H1 (cell line): ENCODE data around the gene PLCL2. TPM values are rescaled to one million over a fixed set of nuclear protein-coding genes. Genes with fewer than 3 reads are reported as not detected.

Experiments used
- CTCF ChIA-PET: fragments of 300-600 bp; sonication (Branson Sonifier 250); formaldehyde crosslinking; loops from one replicate; lab custom pipeline; 2021; ENCODE audit not compliant: partially characterized antibody; lab: Charles Lee
- POLR2A ChIA-PET: fragments of 300-600 bp; sonication (Branson Sonifier 250); formaldehyde crosslinking; loops from one replicate; lab custom pipeline; 2021; ENCODE audit warnings: inconsistent platforms; ENCODE audit not compliant: partially characterized antibody; lab: Charles Lee
- DNase-seq, 2 experiments: peaks; one replicate each; pipeline versions ENCODE4 v3.0.0 to v3.0.0-alpha.2; 2010 to 2022; ENCODE audit warnings: low spot score in 2 of 2, low read depth in 1 of 2, mixed read lengths in 1 of 2
- FAIRE-seq: peaks from 2 replicates; lab custom pipeline; 2011; peaks lifted over from hg19 to GRCh38; lab: Jason Lieb, UNC
- H2AFZ ChIP-seq: 2 replicates; pipeline ENCODE4 v1.8.1; 2012; ENCODE audit warnings: low read length, inconsistent platforms
- H2AK5ac ChIP-seq: 2 replicates; pipeline ENCODE4 v1.6.1; 2013; ENCODE audit warnings: low read depth, low read length
- H2BK120ac ChIP-seq: replicated peaks from 2 replicates; pipeline ENCODE3; 2013; ENCODE audit warnings: low read depth, low read length, inconsistent platforms
- H2BK12ac ChIP-seq: 2 replicates; pipeline ENCODE4 v1.6.1; 2013; ENCODE audit warnings: low read depth, low read length
- H2BK15ac ChIP-seq: 2 replicates; pipeline ENCODE4 v1.6.1; 2013; ENCODE audit warnings: low read length
- H2BK20ac ChIP-seq: 2 replicates; pipeline ENCODE4 v1.6.1; 2013; ENCODE audit warnings: low read length
- H2BK5ac ChIP-seq: 2 replicates; pipeline ENCODE4 v1.6.1; 2013; ENCODE audit warnings: low read depth, low read length
- H3K14ac ChIP-seq: 2 replicates; pipeline ENCODE4 v1.6.1; 2013; ENCODE audit warnings: inconsistent platforms; ENCODE audit not compliant: insufficient read length
- H3K18ac ChIP-seq: 2 replicates; pipeline ENCODE4 v1.6.1; 2013; ENCODE audit warnings: low read length; ENCODE audit errors: extremely low read depth
- H3K23ac ChIP-seq: 2 replicates; pipeline ENCODE4 v1.6.1; 2013; ENCODE audit warnings: inconsistent platforms; ENCODE audit not compliant: insufficient read length
- H3K23me2 ChIP-seq: 2 replicates; pipeline ENCODE4 v1.6.1; 2013; ENCODE audit warnings: low read depth, low read length
- H3K27ac ChIP-seq: 2 replicates; pipeline ENCODE4 v1.6.1; 2011; ENCODE audit warnings: low read depth, low read length, inconsistent platforms
- H3K27me3 ChIP-seq, 4 experiments: replicated peaks in 1 of 4; 1 replicate in 1 of 4; 2 replicates in 3 of 4; pipeline versions ENCODE4 v1.6.1 to v1.8.1; 2011 to 2013; ENCODE audit warnings: low read length in 3 of 4, mild to moderate bottlenecking in 3 of 4, inconsistent platforms in 2 of 4, mixed read lengths in 2 of 4, moderate library complexity in 1 of 4; ENCODE audit not compliant: control insufficient read depth in 3 of 4, insufficient read depth in 3 of 4; ENCODE audit errors: extremely low read depth in 1 of 4
- H3K36me3 ChIP-seq, 4 experiments: 2 replicates each; pipeline versions ENCODE4 v1.6.1 to v1.8.1; 2011 to 2013; ENCODE audit warnings: mild to moderate bottlenecking in 4 of 4, low read length in 3 of 4, moderate library complexity in 2 of 4, control low read depth in 1 of 4, inconsistent platforms in 1 of 4; ENCODE audit not compliant: insufficient read depth in 4 of 4, control insufficient read depth in 2 of 4
- H3K4ac ChIP-seq: replicated peaks from 2 replicates; pipeline ENCODE3; 2013; ENCODE audit warnings: low read length, low read depth, mixed read lengths, inconsistent platforms; ENCODE audit not compliant: insufficient read length
- H3K4me1 ChIP-seq, 4 experiments: replicated peaks in 1 of 4; 1 replicate in 1 of 4; 2 replicates in 3 of 4; pipeline versions ENCODE4 v1.6.1 to v1.8.1; 2011 to 2013; ENCODE audit warnings: low read length in 3 of 4, inconsistent platforms in 2 of 4, mixed read lengths in 1 of 4; ENCODE audit not compliant: insufficient read depth in 4 of 4, control insufficient read depth in 3 of 4
- H3K4me2 ChIP-seq, 2 experiments: 2 replicates each; pipeline versions ENCODE4 v1.6.1 to v1.8.1; 2011 to 2013; ENCODE audit warnings: low read depth in 2 of 2, low read length in 2 of 2, control low read depth in 1 of 2, inconsistent platforms in 1 of 2, mild to moderate bottlenecking in 1 of 2; ENCODE audit not compliant: insufficient read depth in 1 of 2
- H3K4me3 ChIP-seq, 4 experiments: fragments of 200-600, 300-600 bp in 1 of 4; sonication (generic), shearing (Covaris generic), sonication (Bioruptor Twin) in 1 of 4; 2 replicates each; pipeline versions ENCODE4 v1.5.1 to v1.8.1; 2011 to 2016; ENCODE audit warnings: low read length in 4 of 4, low read depth in 3 of 4, control low read depth in 2 of 4, inconsistent platforms in 2 of 4, mild to moderate bottlenecking in 2 of 4, mixed read lengths in 1 of 4, moderate library complexity in 1 of 4; ENCODE audit not compliant: insufficient read depth in 2 of 4; ENCODE audit errors: extremely low read depth in 1 of 4
- H3K56ac ChIP-seq: replicated peaks from 2 replicates; pipeline ENCODE3; 2013; ENCODE audit warnings: low read depth, mild to moderate bottlenecking, mixed read lengths, low read length, inconsistent platforms; ENCODE audit not compliant: insufficient read length
- H3K79me1 ChIP-seq: 2 replicates; pipeline ENCODE4 v1.6.1; 2013; ENCODE audit warnings: low read depth, low read length, control low read depth
- H3K79me2 ChIP-seq, 2 experiments: 2 replicates each; pipeline versions ENCODE4 v1.6.1 to v1.8.1; 2012 to 2013; ENCODE audit warnings: low read length in 2 of 2, mild to moderate bottlenecking in 2 of 2, inconsistent platforms in 1 of 2; ENCODE audit not compliant: insufficient read depth in 2 of 2, control insufficient read depth in 1 of 2
- H3K9ac ChIP-seq, 4 experiments: replicated peaks in 1 of 4; 1 replicate in 1 of 4; 2 replicates in 3 of 4; pipeline versions ENCODE4 v1.6.1 to v1.8.1; 2011 to 2013; ENCODE audit warnings: low read depth in 3 of 4, low read length in 3 of 4, control low read depth in 2 of 4, mild to moderate bottlenecking in 2 of 4, moderate library complexity in 2 of 4, inconsistent platforms in 1 of 4; ENCODE audit errors: extremely low read depth in 1 of 4
- H3K9me3 ChIP-seq, 2 experiments: 2 replicates each; pipeline versions ENCODE4 v1.6.1 to v1.8.1; 2012 to 2013; ENCODE audit warnings: mild to moderate bottlenecking in 2 of 2, moderate library complexity in 2 of 2, control low read depth in 1 of 2, inconsistent platforms in 1 of 2, low read depth in 1 of 2, low read length in 1 of 2, mixed read lengths in 1 of 2; ENCODE audit not compliant: insufficient read depth in 2 of 2
- H4K20me1 ChIP-seq, 2 experiments: replicated peaks in 1 of 2; 2 replicates each; pipeline versions ENCODE3 to v1.8.1; 2011 to 2013; ENCODE audit warnings: inconsistent platforms in 2 of 2, low read length in 2 of 2, mild to moderate bottlenecking in 1 of 2; ENCODE audit not compliant: insufficient read depth in 2 of 2, control insufficient read depth in 1 of 2
- H4K5ac ChIP-seq: 2 replicates; pipeline ENCODE4 v1.6.1; 2013; ENCODE audit warnings: low read length, low read depth, mixed read lengths, inconsistent platforms; ENCODE audit not compliant: insufficient read length
- H4K8ac ChIP-seq: 2 replicates; pipeline ENCODE4 v1.8.0; 2013; ENCODE audit warnings: mild to moderate bottlenecking, moderate library complexity, low read length, inconsistent platforms; ENCODE audit not compliant: insufficient read depth; ENCODE audit errors: extremely low read depth
- H4K91ac ChIP-seq: replicated peaks from 2 replicates; pipeline ENCODE3; 2013; ENCODE audit warnings: low read length, mixed read lengths, inconsistent platforms; ENCODE audit not compliant: insufficient read length
- POLR2A ChIP-seq, 2 experiments: IDR thresholded peaks; 1 replicate in 1 of 2; 2 replicates in 1 of 2; pipeline ENCODE4 v1.6.1; 2011; ENCODE audit warnings: low read depth in 2 of 2, low read length in 2 of 2, mild to moderate bottlenecking in 2 of 2; ENCODE audit errors: control extremely low read depth in 1 of 2
- SAP30 ChIP-seq: fragments of 300-600 bp; sonication (generic); IDR thresholded peaks from 2 replicates; pipeline ENCODE4 v1.7.1; 2012; ENCODE audit warnings: low read length, moderate library complexity, mild to moderate bottlenecking, inconsistent platforms; ENCODE audit not compliant: insufficient read depth, insufficient replicate concordance
- WGBS, 2 experiments: shearing (Covaris generic) in 1 of 2; methylation state at CpG; one replicate each; pipeline versions ENCODE4 v1.1.6 to v1.1.7; 2013 to 2015; ENCODE audit warnings: low lambda C conversion rate in 2 of 2, mixed read lengths in 2 of 2, inconsistent platforms in 1 of 2, low coverage in 1 of 2, missing lambda C conversion rate in 1 of 2; ENCODE audit not compliant: insufficient replicate concordance in 2 of 2, insufficient coverage in 1 of 2, insufficient read length in 1 of 2; ENCODE audit errors: extremely low coverage in 1 of 2, missing lambda C conversion rate in 1 of 2; 5-methylcytosine and 5-hydroxymethylcytosine counted together
- polyA plus RNA-seq, 7 experiments: library from polyadenylated mRNA; depleted of rRNA in 3 of 7; stranded (reverse) in 5 of 7; unstranded in 2 of 7; fragments of >200 nt in 5 of 7; fragments of 200-250 nt in 2 of 7; gene quantifications; 1 replicate in 5 of 7; 2 replicates in 1 of 7; 4 replicates in 1 of 7; pipeline versions ENCODE4 v1.2.1 to v1.2.3, GENCODE V29; 2011 to 2013; ENCODE audit warnings: missing spikeins in 2 of 7, mixed read lengths in 2 of 7
- total RNA-seq: library from RNA; stranded (reverse); fragmentation: NEBNext Ultra II Directional; extraction: Animal tissue kit (Norgen Biotek cat#: 25700); gene quantifications from 2 replicates; pipeline ENCODE4 v1.2.1, GENCODE V29; 2021

Gene PLCL2
- total and polyA plus RNA-seq, 2 of the 8 experiments (the other 6 are each of a cell fraction or from before 2014, with no cell fraction given) = 3.5 to 6.8 TPM

DNA sequence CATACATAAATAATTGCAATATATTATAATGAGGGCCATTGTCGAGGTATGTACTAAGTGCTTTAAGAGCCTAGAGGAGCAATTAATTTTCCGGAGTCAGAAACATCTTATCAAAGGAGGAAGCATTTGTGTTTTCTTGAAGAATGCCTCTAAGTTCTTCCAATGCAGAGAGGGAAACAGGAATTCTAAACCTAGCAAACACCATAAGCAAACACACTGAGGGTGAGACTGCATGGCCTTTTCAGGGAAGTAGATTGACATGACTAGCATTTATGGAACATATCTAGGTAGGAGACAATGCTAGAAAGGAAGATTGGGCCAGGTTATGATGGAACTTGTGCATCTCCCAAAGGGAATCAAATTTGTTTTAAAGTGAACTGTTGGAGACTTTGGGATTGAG is 7.2 kb upstream of the PLCL2 start:
- H3K23ac ChIP-seq = no peak overlapping the region
- H3K4me1 ChIP-seq = peaks cover 0 to 5% (median 0%) of the 10 kb centered on the region in 4 experiments; a peak in 1 of 7 replicates
- H3K4ac ChIP-seq = no peak overlapping the region
- no peak overlapping the region for H4K91ac ChIP-seq
- no peak overlapping the region for H3K4me2 ChIP-seq
- H4K5ac ChIP-seq = no peak overlapping the region
- no peak overlapping the region for H3K9ac ChIP-seq
- H3K4me3 ChIP-seq = no peak overlapping the region
- no peaks in the 10 kb centered on the region for H3K79me2 ChIP-seq
- H3K79me1 ChIP-seq = no peaks in the 10 kb centered on the region
- no peak overlapping the region for H2AK5ac ChIP-seq
- DNase-seq = no peak
- H2BK5ac ChIP-seq = no peak overlapping the region
- no peak overlapping the region for H2BK120ac ChIP-seq
- no peak overlapping the region for H4K8ac ChIP-seq
- ChIA-PET POLR2A (no interaction called here), CTCF (interaction anchor here (1.0 kb wide), 2 partner anchors 10 to 70 kb away, joined by 3 to 4 read pairs; no protein-coding TSS in a partner anchor)
- WGBS, 2 experiments = 96% methylated on average over 2 of the region's 2 CpGs; no CpG with 5 or more reads in 1 of the 2 experiments
- H2BK20ac ChIP-seq = no peak overlapping the region
- no peaks in the 10 kb centered on the region for H3K23me2 ChIP-seq
- no peak for FAIRE-seq
- no peak overlapping the region for H3K27ac ChIP-seq
- no peak overlapping the region for H2AFZ ChIP-seq
- no peaks in the 10 kb centered on the region for H4K20me1 ChIP-seq
- H3K56ac ChIP-seq = no peak overlapping the region
- no peaks in the 10 kb centered on the region for H3K9me3 ChIP-seq
- no peak overlapping the region for H3K18ac ChIP-seq
- peaks cover 0 to 5% (median 2%) of the 10 kb centered on the region in 4 experiments; a peak in 3 of 7 replicates for H3K27me3 ChIP-seq
- H3K36me3 ChIP-seq = no peaks in the 10 kb centered on the region
- H3K14ac ChIP-seq = no peak overlapping the region
- no peak overlapping the region for H2BK12ac ChIP-seq
- H2BK15ac ChIP-seq = no peak overlapping the region
- TF ChIP-seq SAP30 (no peak), POLR2A (IDR thresholded peaks at IDR 0.05; ENCODE audit: control extremely low read depth in 1 of 2, low read depth in 2 of 2, low read length in 2 of 2) (no peak)
